SH-SY5Y (cell line): ENCODE data around the gene MOBP.

Experiments used
- GATA2 ChIP-seq: IDR thresholded peaks from 2 replicates; pipeline ENCODE4 v1.6.1; 2011; ENCODE audit warnings: mild to moderate bottlenecking, low read depth, low read length
- GATA3 ChIP-seq: IDR thresholded peaks from 2 replicates; pipeline ENCODE4 v1.6.1; 2011; ENCODE audit warnings: low read depth, mild to moderate bottlenecking, low read length, moderate library complexity

- TF ChIP-seq GATA3 = no peak
- no peak for TF ChIP-seq GATA2
Observed at GRCh38 chr3:39519554-39520288, 52.2 kb downstream of the MOBP start.
